Measurements from ENCODE around the gene CEP126. TPM values are rescaled to one million over a fixed set of nuclear protein-coding genes. Genes with fewer than 3 reads are reported as not detected.

Gene CEP126
- total and polyA plus RNA-seq, 2 donors (not counting 1 experiment from before 2014, with no cell fraction given), result 4.7 to 6.4 TPM

DNA sequence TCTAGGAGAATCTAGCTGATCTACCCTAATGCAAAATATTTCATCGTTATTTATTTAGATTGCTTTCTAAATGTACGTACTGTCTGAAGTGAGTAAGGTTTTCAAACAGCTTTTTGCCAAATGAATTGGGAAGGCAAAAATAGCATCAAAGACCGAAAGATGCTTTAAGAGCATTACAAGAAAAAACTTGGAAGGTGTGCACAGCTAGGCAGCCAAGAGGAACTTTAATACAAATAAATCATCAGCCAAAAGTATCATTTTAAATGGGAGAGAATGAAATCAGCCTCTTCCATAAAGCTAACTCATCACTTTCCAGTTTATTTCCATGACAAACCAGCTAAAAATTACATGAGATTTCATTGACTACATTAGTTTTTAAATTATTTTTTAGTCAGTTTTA is 102.2 kb downstream of the CEP126 start:
- H2AFZ ChIP-seq (ENCODE audit: low read length), result no peak overlapping the region
- no peaks in the 10 kb centered on the region for H3K27me3 ChIP-seq (ENCODE audit: control insufficient read depth, insufficient read depth, low read length)
- H3K9ac ChIP-seq (ENCODE audit: insufficient read depth, low read length), result no peak overlapping the region
- H3K36me3 ChIP-seq (ENCODE audit: control insufficient read depth, insufficient read depth, low read length), result no peaks in the 10 kb centered on the region
- TF ChIP-seq, protein P1, sequence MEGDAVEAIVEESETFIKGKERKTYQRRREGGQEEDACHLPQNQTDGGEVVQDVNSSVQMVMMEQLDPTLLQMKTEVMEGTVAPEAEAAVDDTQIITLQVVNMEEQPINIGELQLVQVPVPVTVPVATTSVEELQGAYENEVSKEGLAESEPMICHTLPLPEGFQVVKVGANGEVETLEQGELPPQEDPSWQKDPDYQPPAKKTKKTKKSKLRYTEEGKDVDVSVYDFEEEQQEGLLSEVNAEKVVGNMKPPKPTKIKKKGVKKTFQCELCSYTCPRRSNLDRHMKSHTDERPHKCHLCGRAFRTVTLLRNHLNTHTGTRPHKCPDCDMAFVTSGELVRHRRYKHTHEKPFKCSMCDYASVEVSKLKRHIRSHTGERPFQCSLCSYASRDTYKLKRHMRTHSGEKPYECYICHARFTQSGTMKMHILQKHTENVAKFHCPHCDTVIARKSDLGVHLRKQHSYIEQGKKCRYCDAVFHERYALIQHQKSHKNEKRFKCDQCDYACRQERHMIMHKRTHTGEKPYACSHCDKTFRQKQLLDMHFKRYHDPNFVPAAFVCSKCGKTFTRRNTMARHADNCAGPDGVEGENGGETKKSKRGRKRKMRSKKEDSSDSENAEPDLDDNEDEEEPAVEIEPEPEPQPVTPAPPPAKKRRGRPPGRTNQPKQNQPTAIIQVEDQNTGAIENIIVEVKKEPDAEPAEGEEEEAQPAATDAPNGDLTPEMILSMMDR (conservative IDR thresholded peaks at IDR 0.05 in 1 of 2, IDR thresholded peaks at IDR 0.05 in 1 of 2; ENCODE audit: low read depth in 1 of 2, low read length in 2 of 2), result no peak
- no peak for TF ChIP-seq EZH2 (IDR thresholded peaks at IDR 0.05; ENCODE audit: low read length, missing control alignments)
- peak overlapping the region; percentile 23 for H3K4me2 ChIP-seq (ENCODE audit: extremely low read depth, insufficient read depth, low read length)
- H3K4me3 ChIP-seq (replicated peaks in 1 of 4; ENCODE audit: control extremely low read depth in 1 of 4, insufficient read depth in 1 of 4, low read depth in 3 of 4, low read length in 4 of 4), result no peak overlapping the region
- no peaks in the 10 kb centered on the region for H3K4me1 ChIP-seq (ENCODE audit: control insufficient read depth, extremely low read depth, insufficient read depth, low read length)
- peak in 1 of 2 donors; percentile 10 for DNase-seq (ENCODE audit: low read depth in 2 of 2)
- no peaks in the 10 kb centered on the region for H4K20me1 ChIP-seq (ENCODE audit: control insufficient read depth, extremely low read depth, insufficient read depth, low read length)
- H3K79me2 ChIP-seq (ENCODE audit: control insufficient read depth, insufficient read depth, low read length), result no peaks in the 10 kb centered on the region
- no peak overlapping the region for H3K27ac ChIP-seq (ENCODE audit: insufficient read depth, low read length)
- H3K9me3 ChIP-seq (ENCODE audit: control insufficient read depth, insufficient read depth, low read depth, low read length), result no peaks in the 10 kb centered on the region

DNA sequence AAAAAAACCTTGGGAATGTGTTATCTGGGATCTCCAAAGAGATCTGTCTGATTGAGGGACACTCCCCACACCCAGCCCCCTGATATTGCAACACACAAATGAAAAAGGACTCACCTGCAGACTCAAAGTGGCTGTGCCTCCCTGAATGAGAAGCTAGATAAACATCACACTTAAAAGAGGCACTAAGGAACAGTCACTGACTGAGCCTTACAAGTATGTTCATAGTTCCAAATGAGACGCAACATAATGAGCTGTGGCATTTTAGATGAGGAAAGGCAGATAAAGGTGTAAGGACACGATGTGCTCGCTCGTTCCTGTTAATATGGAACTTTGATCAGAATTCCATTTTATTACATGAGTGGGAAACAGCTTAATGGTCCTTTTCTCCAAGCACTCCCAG is 111.4 kb downstream of the CEP126 start:
- TF ChIP-seq EZH2 (IDR thresholded peaks at IDR 0.05; ENCODE audit: low read length, missing control alignments), result no peak
- TF ChIP-seq, protein P1 (conservative IDR thresholded peaks at IDR 0.05 in 1 of 2, IDR thresholded peaks at IDR 0.05 in 1 of 2; ENCODE audit: low read depth in 1 of 2, low read length in 2 of 2), result no peak

DNA sequence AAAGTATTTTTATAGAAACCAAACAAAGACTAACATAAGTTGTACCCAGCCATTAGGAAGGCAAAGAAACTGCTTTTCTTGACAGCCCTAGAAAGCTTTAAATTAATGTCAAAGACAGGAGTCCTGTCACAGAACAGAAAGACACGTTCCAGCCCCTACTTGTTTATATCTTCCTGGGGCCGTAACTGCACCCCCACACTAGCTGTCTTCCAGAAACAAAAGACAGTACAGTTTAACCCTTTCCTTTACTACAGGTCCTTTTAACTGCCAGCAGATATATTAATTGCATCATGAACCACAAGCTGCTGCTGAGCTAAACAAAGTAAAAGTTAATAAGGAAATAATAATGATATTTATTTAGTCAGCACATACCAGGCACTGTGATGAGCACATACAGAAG is 112.1 kb downstream of the CEP126 start:
- DNase-seq (ENCODE audit: low read depth in 2 of 2), result peak in 1 of 2 donors; percentile 9
- no peak overlapping the region for H3K4me2 ChIP-seq (ENCODE audit: extremely low read depth, insufficient read depth, low read length)

More for the DNA sequence above, 111.4 kb downstream of the CEP126 start:
- no peak overlapping the region for H3K9ac ChIP-seq (ENCODE audit: insufficient read depth, low read length)
- no peaks in the 10 kb centered on the region for H3K27me3 ChIP-seq (ENCODE audit: control insufficient read depth, insufficient read depth, low read length)
- no peaks in the 10 kb centered on the region for H3K4me1 ChIP-seq (ENCODE audit: control insufficient read depth, extremely low read depth, insufficient read depth, low read length)
- no peaks in the 10 kb centered on the region for H3K79me2 ChIP-seq (ENCODE audit: control insufficient read depth, insufficient read depth, low read length)
- H3K9me3 ChIP-seq (ENCODE audit: control insufficient read depth, insufficient read depth, low read depth, low read length), result no peaks in the 10 kb centered on the region
- no peak overlapping the region for H3K4me2 ChIP-seq (ENCODE audit: extremely low read depth, insufficient read depth, low read length)
- no peak overlapping the region for H2AFZ ChIP-seq (ENCODE audit: low read length)
- no peaks in the 10 kb centered on the region for H4K20me1 ChIP-seq (ENCODE audit: control insufficient read depth, extremely low read depth, insufficient read depth, low read length)
- no peaks in the 10 kb centered on the region for H3K36me3 ChIP-seq (ENCODE audit: control insufficient read depth, insufficient read depth, low read length)
- H3K27ac ChIP-seq (ENCODE audit: insufficient read depth, low read length), result no peak overlapping the region
- H3K4me3 ChIP-seq (replicated peaks in 1 of 4; ENCODE audit: control extremely low read depth in 1 of 4, insufficient read depth in 1 of 4, low read depth in 3 of 4, low read length in 4 of 4), result no peak overlapping the region
- no peak for DNase-seq (ENCODE audit: low read depth in 2 of 2)

More for the DNA sequence above, 112.1 kb downstream of the CEP126 start:
- Histone ChIP-seq H3K9ac (ENCODE audit: insufficient read depth, low read length) (no peak overlapping the region), H3K36me3 (ENCODE audit: control insufficient read depth, insufficient read depth, low read length) (no peaks in the 10 kb centered on the region), H3K9me3 (ENCODE audit: control insufficient read depth, insufficient read depth, low read depth, low read length) (no peaks in the 10 kb centered on the region), H3K27ac (ENCODE audit: insufficient read depth, low read length) (no peak overlapping the region), H3K4me3 (replicated peaks in 1 of 4; ENCODE audit: control extremely low read depth in 1 of 4, insufficient read depth in 1 of 4, low read depth in 3 of 4, low read length in 4 of 4) (no peak overlapping the region), H4K20me1 (ENCODE audit: control insufficient read depth, extremely low read depth, insufficient read depth, low read length) (no peaks in the 10 kb centered on the region), H2AFZ (ENCODE audit: low read length) (no peak overlapping the region), H3K27me3 (ENCODE audit: control insufficient read depth, insufficient read depth, low read length) (no peaks in the 10 kb centered on the region), H3K79me2 (ENCODE audit: control insufficient read depth, insufficient read depth, low read length) (no peaks in the 10 kb centered on the region), H3K4me1 (ENCODE audit: control insufficient read depth, extremely low read depth, insufficient read depth, low read length) (no peaks in the 10 kb centered on the region)
- no peak for TF ChIP-seq EZH2 (IDR thresholded peaks at IDR 0.05; ENCODE audit: low read length, missing control alignments)
- TF ChIP-seq, protein P1 (conservative IDR thresholded peaks at IDR 0.05 in 1 of 2, IDR thresholded peaks at IDR 0.05 in 1 of 2; ENCODE audit: low read depth in 1 of 2, low read length in 2 of 2), result no peak
